Urinary bladder (tissue), 4 donors: ENCODE results near the gene EHD2. TPM values are rescaled to one million over a fixed set of nuclear protein-coding genes. Genes with fewer than 3 reads are reported as not detected.
"Not testable (repeated sequence)": the region's sequence is repeated elsewhere in the genome, so short reads cannot be mapped to it uniquely, and the experiment has no call there.

Source experiments
- DNase-seq: peaks from one replicate; pipeline ENCODE4 v3.0.0-alpha.2; 2015; ENCODE audit errors: extremely low spot score
- H3K27ac ChIP-seq: one replicate; pipeline ENCODE4 v1.5.1; 2013; ENCODE audit warnings: low read depth, mild to moderate bottlenecking, moderate library complexity
- H3K36me3 ChIP-seq: one replicate; pipeline ENCODE4 v1.6.1; 2013; ENCODE audit warnings: mild to moderate bottlenecking, moderate library complexity; ENCODE audit not compliant: insufficient read depth
- H3K4me1 ChIP-seq: one replicate; pipeline ENCODE4 v1.6.1; 2013; ENCODE audit warnings: mild to moderate bottlenecking, moderate library complexity; ENCODE audit not compliant: insufficient read depth
- H3K4me3 ChIP-seq: one replicate; pipeline ENCODE4 v1.5.1; 2013; ENCODE audit warnings: low read depth, low read length
- whole genome bisulfite sequencing: extraction: QIAGEN DNeasy Blood & Tissue Kit; methylation state at CpG from one replicate; pipeline ENCODE4 v1.1.7; 2013; 5-methylcytosine and 5-hydroxymethylcytosine counted together
- polyA plus RNA-seq: library from polyadenylated mRNA; stranded (reverse); fragments of 200-250 nt; gene quantifications from one replicate; pipeline ENCODE4 v1.2.3, GENCODE V29; 2013
- small RNA-seq: library from RNA; depleted of rRNA; stranded (forward); fragments of <200 nt; gene quantifications from one replicate; pipeline ENCODE3, GENCODE V24; 2014
- total RNA-seq: library from RNA; depleted of rRNA; stranded (reverse); fragments of >200 nt; gene quantifications from one replicate; pipeline ENCODE4 v1.2.3, GENCODE V29; 2014
- donor health status: healthy with polysubstance abuse.
- donor health status: healthy.

The EHD2 gene
- total and polyA plus RNA-seq, 2 donors, result 53.1 to 188 TPM

DNA sequence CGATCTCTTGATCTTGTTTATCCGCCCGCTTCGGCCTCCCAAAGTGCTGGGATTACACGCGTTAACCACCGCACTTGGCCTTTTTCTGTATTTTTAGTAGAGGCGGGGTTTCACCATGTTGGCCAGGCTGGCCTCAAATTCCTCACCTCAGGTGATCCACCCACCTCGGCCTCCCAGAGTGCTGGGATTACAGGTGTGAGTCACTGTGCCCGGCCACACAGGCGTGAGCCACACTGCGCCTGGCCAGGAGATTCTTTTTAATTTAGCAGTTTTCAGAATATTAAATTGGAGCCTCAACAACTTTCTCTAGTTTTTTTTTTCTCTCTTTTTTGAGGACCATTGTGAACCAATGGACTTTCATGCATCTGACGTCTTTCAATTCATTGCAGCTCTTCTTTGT lies 76.6 kb downstream of the EHD2 start:
- not testable (repeated sequence) for H3K27ac ChIP-seq, DNase-seq, H3K4me1 ChIP-seq, H3K4me3 ChIP-seq, H3K36me3 ChIP-seq
- 89% methylated on average over 13 of the region's 13 CpGs for WGBS

DNA sequence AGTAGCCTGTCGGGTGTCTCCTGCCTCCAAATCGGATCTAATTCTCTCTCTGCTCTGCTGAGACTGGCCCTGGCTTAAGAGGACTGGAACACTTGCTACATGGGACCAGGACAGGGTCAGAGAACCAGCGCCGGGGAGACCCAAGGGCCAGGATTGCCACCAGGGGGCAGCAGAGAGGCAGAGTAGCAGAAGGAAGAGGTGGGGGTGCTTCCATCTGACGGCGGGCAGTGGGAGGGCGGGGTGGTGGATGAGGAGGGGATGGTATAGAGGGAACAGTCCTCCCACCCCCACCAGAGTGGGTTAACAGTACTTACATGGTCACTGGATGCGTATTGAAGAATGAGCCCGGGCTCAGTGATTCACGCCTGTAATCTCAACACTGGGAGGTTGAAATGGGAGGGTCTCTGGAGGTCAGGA lies 77.2 kb downstream of the EHD2 start:
- Histone ChIP-seq H3K4me3 (no peak overlapping the region), H3K27ac (no peak overlapping the region), H3K4me1 (no peaks in the 10 kb centered on the region), H3K36me3 (no peaks in the 10 kb centered on the region)
- DNase-seq, result no peak
- 8% methylated on average over 10 of the region's 10 CpGs for WGBS

DNA sequence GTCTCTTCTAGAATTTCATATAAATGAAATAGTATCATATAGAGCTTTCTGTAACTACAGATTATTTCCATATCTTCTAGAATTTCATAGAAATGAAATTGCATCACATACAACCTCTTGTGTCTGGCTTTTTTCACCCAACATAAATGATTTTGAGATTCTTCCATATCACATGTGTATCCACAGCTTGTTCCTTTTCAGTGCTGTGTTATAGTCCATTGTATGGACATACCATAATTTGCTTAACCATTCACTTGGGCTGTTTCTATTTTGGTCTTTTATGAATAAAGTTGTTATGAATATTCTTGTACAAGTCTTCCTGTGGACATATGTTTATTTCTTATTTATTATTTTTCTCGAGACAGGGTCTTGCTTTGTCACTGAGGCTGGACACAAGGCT lies 79.4 kb downstream of the EHD2 start:
- Histone ChIP-seq H3K4me3 (no peak overlapping the region), H3K4me1 (no peaks in the 10 kb centered on the region), H3K27ac (no peak overlapping the region), H3K36me3 (no peaks in the 10 kb centered on the region)
- DNase-seq, result no peak
- 93% methylated on average over 1 of the region's 1 CpG for WGBS

Small RNAs within 50 kb of the gene (small RNA-seq; reads per million reads assigned to genes)
- gene SNORD23, result not detected

Other genes starting within 250 kb of the EHD2 start
- gene SLC8A2, start 241.5 kb upstream of the EHD2 start, total RNA-seq, result 1.5 TPM
- gene SLC8A2, start 241.5 kb upstream of the EHD2 start, polyA plus RNA-seq, result 10.2 TPM
- gene KPTN, start 229.2 kb upstream of the EHD2 start, total RNA-seq, result 3.0 TPM
- 10.2 TPM for gene KPTN, start 229.2 kb upstream of the EHD2 start, polyA plus RNA-seq
- gene NAPA, start 198.4 kb upstream of the EHD2 start, total RNA-seq, result 33.4 TPM
- gene NAPA, start 198.4 kb upstream of the EHD2 start, polyA plus RNA-seq, result 107 TPM
- gene ZNF541, start 140.3 kb upstream of the EHD2 start, total RNA-seq, result 0.16 TPM
- 0.25 TPM for gene ZNF541, start 140.3 kb upstream of the EHD2 start, polyA plus RNA-seq
- gene BICRA, start 104.3 kb upstream of the EHD2 start, total RNA-seq, result 5.9 TPM
- 10.9 TPM for gene BICRA, start 104.3 kb upstream of the EHD2 start, polyA plus RNA-seq
- 51.2 TPM for gene NOP53, start 32.1 kb downstream of the EHD2 start, total RNA-seq
- 690 TPM for gene NOP53, start 32.1 kb downstream of the EHD2 start, polyA plus RNA-seq
- 186 TPM for gene SELENOW, start 65.3 kb downstream of the EHD2 start, total RNA-seq
- 566 TPM for gene SELENOW, start 65.3 kb downstream of the EHD2 start, polyA plus RNA-seq
- gene TPRX1, start 91.1 kb downstream of the EHD2 start, total RNA-seq, result not detected
- gene TPRX1, start 91.1 kb downstream of the EHD2 start, polyA plus RNA-seq, result not detected
- gene CRX, start 108.5 kb downstream of the EHD2 start, total RNA-seq, result not detected
- not detected for gene CRX, start 108.5 kb downstream of the EHD2 start, polyA plus RNA-seq
- not detected for gene TPRX2, start 145.8 kb downstream of the EHD2 start, total RNA-seq
- gene TPRX2, start 145.8 kb downstream of the EHD2 start, polyA plus RNA-seq, result not detected
- gene SULT2A1, start 172.9 kb downstream of the EHD2 start, total RNA-seq, result 0.90 TPM
- gene SULT2A1, start 172.9 kb downstream of the EHD2 start, polyA plus RNA-seq, result 0.68 TPM